PC-3 (cell line): ENCODE data around the gene DNTT.

Experiments
- EZH2 ChIP-seq: fragments of 300-600 bp; sonication (generic); IDR thresholded peaks from one replicate; pipeline ENCODE4 v1.6.1; 2017; ENCODE audit warnings: antibody characterized with exemption, mild to moderate bottlenecking, low read length; ENCODE audit not compliant: unreplicated experiment
- TF ChIP-seq, protein P1 (sequence below): fragments of 300-600 bp; sonication (generic); conservative IDR thresholded peaks from 2 replicates; pipeline ENCODE4 v1.5.1; 2017; ENCODE audit warnings: antibody characterized with exemption, low read depth, mild to moderate bottlenecking, low read length

- no peak for TF ChIP-seq EZH2
- TF ChIP-seq, protein P1, sequence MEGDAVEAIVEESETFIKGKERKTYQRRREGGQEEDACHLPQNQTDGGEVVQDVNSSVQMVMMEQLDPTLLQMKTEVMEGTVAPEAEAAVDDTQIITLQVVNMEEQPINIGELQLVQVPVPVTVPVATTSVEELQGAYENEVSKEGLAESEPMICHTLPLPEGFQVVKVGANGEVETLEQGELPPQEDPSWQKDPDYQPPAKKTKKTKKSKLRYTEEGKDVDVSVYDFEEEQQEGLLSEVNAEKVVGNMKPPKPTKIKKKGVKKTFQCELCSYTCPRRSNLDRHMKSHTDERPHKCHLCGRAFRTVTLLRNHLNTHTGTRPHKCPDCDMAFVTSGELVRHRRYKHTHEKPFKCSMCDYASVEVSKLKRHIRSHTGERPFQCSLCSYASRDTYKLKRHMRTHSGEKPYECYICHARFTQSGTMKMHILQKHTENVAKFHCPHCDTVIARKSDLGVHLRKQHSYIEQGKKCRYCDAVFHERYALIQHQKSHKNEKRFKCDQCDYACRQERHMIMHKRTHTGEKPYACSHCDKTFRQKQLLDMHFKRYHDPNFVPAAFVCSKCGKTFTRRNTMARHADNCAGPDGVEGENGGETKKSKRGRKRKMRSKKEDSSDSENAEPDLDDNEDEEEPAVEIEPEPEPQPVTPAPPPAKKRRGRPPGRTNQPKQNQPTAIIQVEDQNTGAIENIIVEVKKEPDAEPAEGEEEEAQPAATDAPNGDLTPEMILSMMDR, result no peak
Observed at GRCh38 chr10:96276831-96277230, 27.4 kb upstream of the DNTT start.
